Esophagus mucosa (tissue), 1 donor: ENCODE results near the gene MAB21L2. TPM values are rescaled to one million over a fixed set of nuclear protein-coding genes. Genes with fewer than 3 reads are reported as not detected.

ENCODE experiments used
- ATAC-seq: fragments of 200-7000 bp; cut with Tn5 transposase; one replicate; pipeline ENCODE4 v1.9.1; 2020
- total RNA-seq: library from RNA; stranded (reverse); gene quantifications from one replicate; pipeline ENCODE4 v1.2.4, GENCODE V29; 2023
- donor health status: DM: yes; HTN: yes; CAD: no.

The MAB21L2 gene
- total RNA-seq, 1 donor from 2014 or later, result not detected

GRCh38 chr4:150577796-150578195, 4.2 kb upstream of the MAB21L2 start:
- no peak for ATAC-seq

GRCh38 chr4:150578745-150579501, 3.0 kb upstream of the MAB21L2 start:
- no peak for ATAC-seq

GRCh38 chr4:150579551-150580234, 2.3 kb upstream of the MAB21L2 start:
- ATAC-seq, result no peak

GRCh38 chr4:150580306-150580705, 1.6 kb upstream of the MAB21L2 start:
- no peak for ATAC-seq

- ATAC-seq, result no peak
Observed at GRCh38 chr4:150581056-150581605, 820 bp upstream of the MAB21L2 start.

GRCh38 chr4:150581641-150582051, 305 bp upstream of the MAB21L2 start:
- ATAC-seq, result no peak

GRCh38 chr4:150582873-150583286, 929 bp downstream of the MAB21L2 start:
- no peak for ATAC-seq

- no peak for ATAC-seq
Observed at GRCh38 chr4:150583287-150584110, 1.5 kb downstream of the MAB21L2 start.

- no peak for ATAC-seq
Observed at GRCh38 chr4:150584111-150584915, 2.4 kb downstream of the MAB21L2 start.

GRCh38 chr4:150585611-150586010, 3.7 kb downstream of the MAB21L2 start:
- ATAC-seq, result no peak

- no peak for ATAC-seq
Observed at GRCh38 chr4:150586162-150586810, 4.3 kb downstream of the MAB21L2 start.

GRCh38 chr4:150588316-150588715, 6.4 kb downstream of the MAB21L2 start:
- ATAC-seq, result no peak

- ATAC-seq, result no peak
Observed at GRCh38 chr4:150589157-150589556, 7.2 kb downstream of the MAB21L2 start.

GRCh38 chr4:150590631-150591030, 8.7 kb downstream of the MAB21L2 start:
- no peak for ATAC-seq

GRCh38 chr4:150591406-150591805, 9.5 kb downstream of the MAB21L2 start:
- ATAC-seq, result no peak

- ATAC-seq, result no peak
Observed at GRCh38 chr4:150591904-150592303, 10.0 kb downstream of the MAB21L2 start.

GRCh38 chr4:150593996-150594395, 12.0 kb downstream of the MAB21L2 start:
- no peak for ATAC-seq

GRCh38 chr4:150598909-150599308, 17.0 kb downstream of the MAB21L2 start:
- ATAC-seq, result no peak

GRCh38 chr4:150599547-150599946, 17.6 kb downstream of the MAB21L2 start:
- ATAC-seq, result no peak

GRCh38 chr4:150600812-150601445, 19.0 kb downstream of the MAB21L2 start:
- ATAC-seq, result no peak

GRCh38 chr4:150609131-150609530, 27.2 kb downstream of the MAB21L2 start:
- ATAC-seq, result no peak
